SK-N-SH (cell line): ENCODE measurements around the gene SATB1.

Experiments used
- CTCF ChIP-seq: fragments of 200-600 bp; sonication (generic); IDR thresholded peaks from 2 replicates; pipeline ENCODE4 v1.6.1; 2017; ENCODE audit warnings: antibody characterized with exemption, mild to moderate bottlenecking, moderate library complexity
- EZH2phosphoT487 ChIP-seq: fragments of 200-600 bp; sonication (generic); IDR thresholded peaks from 2 replicates; pipeline ENCODE4 v1.6.1; 2017; ENCODE audit warnings: low read depth, mixed run types, mild to moderate bottlenecking, antibody characterized with exemption, moderate library complexity, borderline replicate concordance
- GABPA ChIP-seq: IDR thresholded peaks from 2 replicates; pipeline ENCODE4 v1.4.0; 2012; ENCODE audit warnings: low read depth, mild to moderate bottlenecking
- MAX ChIP-seq: IDR thresholded peaks from 2 replicates; pipeline ENCODE4 v1.4.0; 2012; ENCODE audit warnings: low read depth
- POLR2AphosphoS5 ChIP-seq: IDR thresholded peaks from 2 replicates; pipeline ENCODE4 v1.6.1; 2012; ENCODE audit warnings: low read depth, low read length
- RCOR1 ChIP-seq: fragments of 150-350 bp; IDR thresholded peaks from 2 replicates; pipeline ENCODE4 v1.6.1; 2017; ENCODE audit warnings: antibody characterized with exemption, low read length
- RXRA ChIP-seq: IDR thresholded peaks from 2 replicates; pipeline ENCODE4 v1.4.0; 2012; ENCODE audit warnings: low read depth, mild to moderate bottlenecking, borderline replicate concordance
- SIN3A ChIP-seq: IDR thresholded peaks from 2 replicates; pipeline ENCODE4 v1.6.1; 2012; ENCODE audit warnings: low read depth, mild to moderate bottlenecking, low read length, moderate library complexity, borderline replicate concordance
- TCF12 ChIP-seq: IDR thresholded peaks from 2 replicates; pipeline ENCODE4 v1.4.0; 2012
- TF ChIP-seq, protein P1 (sequence below): fragments of 150-350 bp; IDR thresholded peaks from 2 replicates; pipeline ENCODE4 v1.6.1; 2017; ENCODE audit warnings: antibody characterized with exemption, low read length, low read depth, borderline replicate concordance
- TF ChIP-seq, protein P2 (sequence below): IDR thresholded peaks from 2 replicates; pipeline ENCODE4 v1.6.1; 2012; ENCODE audit warnings: mild to moderate bottlenecking, low read depth, low read length, moderate library complexity

- TF ChIP-seq CTCF, result no peak
- TF ChIP-seq RXRA, result no peak
- TF ChIP-seq, protein P1, sequence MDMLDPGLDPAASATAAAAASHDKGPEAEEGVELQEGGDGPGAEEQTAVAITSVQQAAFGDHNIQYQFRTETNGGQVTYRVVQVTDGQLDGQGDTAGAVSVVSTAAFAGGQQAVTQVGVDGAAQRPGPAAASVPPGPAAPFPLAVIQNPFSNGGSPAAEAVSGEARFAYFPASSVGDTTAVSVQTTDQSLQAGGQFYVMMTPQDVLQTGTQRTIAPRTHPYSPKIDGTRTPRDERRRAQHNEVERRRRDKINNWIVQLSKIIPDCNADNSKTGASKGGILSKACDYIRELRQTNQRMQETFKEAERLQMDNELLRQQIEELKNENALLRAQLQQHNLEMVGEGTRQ, result no peak
- no peak for TF ChIP-seq POLR2AphosphoS5
- no peak for TF ChIP-seq MAX
- no peak for TF ChIP-seq EZH2phosphoT487
- TF ChIP-seq, protein P2, sequence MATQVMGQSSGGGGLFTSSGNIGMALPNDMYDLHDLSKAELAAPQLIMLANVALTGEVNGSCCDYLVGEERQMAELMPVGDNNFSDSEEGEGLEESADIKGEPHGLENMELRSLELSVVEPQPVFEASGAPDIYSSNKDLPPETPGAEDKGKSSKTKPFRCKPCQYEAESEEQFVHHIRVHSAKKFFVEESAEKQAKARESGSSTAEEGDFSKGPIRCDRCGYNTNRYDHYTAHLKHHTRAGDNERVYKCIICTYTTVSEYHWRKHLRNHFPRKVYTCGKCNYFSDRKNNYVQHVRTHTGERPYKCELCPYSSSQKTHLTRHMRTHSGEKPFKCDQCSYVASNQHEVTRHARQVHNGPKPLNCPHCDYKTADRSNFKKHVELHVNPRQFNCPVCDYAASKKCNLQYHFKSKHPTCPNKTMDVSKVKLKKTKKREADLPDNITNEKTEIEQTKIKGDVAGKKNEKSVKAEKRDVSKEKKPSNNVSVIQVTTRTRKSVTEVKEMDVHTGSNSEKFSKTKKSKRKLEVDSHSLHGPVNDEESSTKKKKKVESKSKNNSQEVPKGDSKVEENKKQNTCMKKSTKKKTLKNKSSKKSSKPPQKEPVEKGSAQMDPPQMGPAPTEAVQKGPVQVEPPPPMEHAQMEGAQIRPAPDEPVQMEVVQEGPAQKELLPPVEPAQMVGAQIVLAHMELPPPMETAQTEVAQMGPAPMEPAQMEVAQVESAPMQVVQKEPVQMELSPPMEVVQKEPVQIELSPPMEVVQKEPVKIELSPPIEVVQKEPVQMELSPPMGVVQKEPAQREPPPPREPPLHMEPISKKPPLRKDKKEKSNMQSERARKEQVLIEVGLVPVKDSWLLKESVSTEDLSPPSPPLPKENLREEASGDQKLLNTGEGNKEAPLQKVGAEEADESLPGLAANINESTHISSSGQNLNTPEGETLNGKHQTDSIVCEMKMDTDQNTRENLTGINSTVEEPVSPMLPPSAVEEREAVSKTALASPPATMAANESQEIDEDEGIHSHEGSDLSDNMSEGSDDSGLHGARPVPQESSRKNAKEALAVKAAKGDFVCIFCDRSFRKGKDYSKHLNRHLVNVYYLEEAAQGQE, result no peak
- no peak for TF ChIP-seq GABPA
- no peak for TF ChIP-seq RCOR1
- no peak for TF ChIP-seq TCF12
- TF ChIP-seq SIN3A, result no peak
Observed at GRCh38 chr3:18379647-18380046, 45.5 kb downstream of the SATB1 start.
